Colonic mucosa (tissue), 4 donors: ENCODE results near the gene CMTM7. TPM values are rescaled to one million over a fixed set of nuclear protein-coding genes. Genes with fewer than 3 reads are reported as not detected.

Source experiments
- DNase-seq: peaks from one replicate; pipeline ENCODE4 v3.0.0-alpha.2; 2020
- H3K27ac ChIP-seq: fragments of 200-600 bp; one replicate; pipeline ENCODE4 v1.8.0; 2021
- H3K27me3 ChIP-seq: fragments of 200-600 bp; one replicate; pipeline ENCODE4 v1.8.0; 2021
- H3K36me3 ChIP-seq: fragments of 200-600 bp; one replicate; pipeline ENCODE4 v1.8.0; 2021
- H3K4me1 ChIP-seq: fragments of 200-600 bp; one replicate; pipeline ENCODE4 v1.8.0; 2021; ENCODE audit warnings: mild to moderate bottlenecking
- H3K4me3 ChIP-seq: fragments of 200-600 bp; one replicate; pipeline ENCODE4 v1.8.0; 2021
- H3K9ac ChIP-seq, 2 donors: one replicate each; pipeline ENCODE4 v1.7.0; 2013; ENCODE audit warnings: control low read depth in 2 of 2, low read depth in 2 of 2, low read length in 2 of 2
- H3K9me3 ChIP-seq: fragments of 200-600 bp; one replicate; pipeline ENCODE4 v1.8.0; 2021
- CTCF ChIP-seq: fragments of 200-600 bp; IDR thresholded peaks from one replicate; pipeline ENCODE4 v1.8.0; 2022; ENCODE audit warnings: antibody characterized with exemption, mild to moderate bottlenecking
- intact Hi-C: fragments of 100-400 bp; cut with DNase I; formaldehyde crosslinking; loops from one replicate; pipeline ENCODE4 v1.14.1; 2022
- total RNA-seq, 2 donors: library from RNA; stranded (reverse); fragmentation: NEBNext Ultra II Directional in 1 of 2; extraction: Animal tissue kit (Norgen Biotek cat#: 25700) in 1 of 2; gene quantifications; one replicate each; pipeline ENCODE4 v1.2.1, GENCODE V29; 2021
- donor health status: healthy.
- donor health status: DM: no; HTN: no; CAD: no.
- donor health status: DM: no; HTN: no; CAD: no.

Gene CMTM7
- total RNA-seq, 2 donors from 2014 or later, result 5.8 to 5.9 TPM

GRCh38 chr3:32484436-32484835, 92.8 kb downstream of the CMTM7 start:
- DNase-seq, result no peak
- Histone ChIP-seq H3K9ac (no peak overlapping the region), H3K4me3 (no peak overlapping the region), H3K27me3 (no peaks in the 10 kb centered on the region), H3K4me1 (no peaks in the 10 kb centered on the region), H3K9me3 (no peaks in the 10 kb centered on the region), H3K27ac (no peak overlapping the region), H3K36me3 (no peaks in the 10 kb centered on the region)
- no peak for TF ChIP-seq CTCF
- intact Hi-C loops, result no loop called here

GRCh38 chr3:32487781-32488473, 96.3 kb downstream of the CMTM7 start:
- intact Hi-C loops, result no loop called here
- no peak for DNase-seq
- no peaks in the 10 kb centered on the region for H3K36me3 ChIP-seq

GRCh38 chr3:32488474-32489008, 96.9 kb downstream of the CMTM7 start:
- Histone ChIP-seq H3K36me3 (no peaks in the 10 kb centered on the region), H3K27me3 (no peaks in the 10 kb centered on the region), H3K9me3 (no peaks in the 10 kb centered on the region), H3K4me3 (no peak overlapping the region), H3K4me1 (peaks cover 3% of the 10 kb centered on the region), H3K27ac (no peak overlapping the region), H3K9ac (no peak overlapping the region)
- TF ChIP-seq CTCF, result no peak
- intact Hi-C loops, result no loop called here
- DNase-seq, result no peak

More at GRCh38 chr3:32487781-32488473, 96.3 kb downstream of the CMTM7 start:
- H3K27ac ChIP-seq, result no peak overlapping the region
- no peak for TF ChIP-seq CTCF
- no peaks in the 10 kb centered on the region for H3K9me3 ChIP-seq
- H3K9ac ChIP-seq, result no peak overlapping the region
- no peak overlapping the region for H3K4me3 ChIP-seq
- no peaks in the 10 kb centered on the region for H3K27me3 ChIP-seq
- no peaks in the 10 kb centered on the region for H3K4me1 ChIP-seq

- no peak for TF ChIP-seq CTCF
- H3K36me3 ChIP-seq, result no peaks in the 10 kb centered on the region
- DNase-seq, result no peak
- H3K27me3 ChIP-seq, result no peaks in the 10 kb centered on the region
- H3K4me1 ChIP-seq, result peaks cover 7% of the 10 kb centered on the region
- H3K27ac ChIP-seq, result no peak overlapping the region
- no peaks in the 10 kb centered on the region for H3K9me3 ChIP-seq
- intact Hi-C loops, result no loop called here
- H3K9ac ChIP-seq, result no peak overlapping the region
- no peak overlapping the region for H3K4me3 ChIP-seq
Measured at GRCh38 chr3:32492684-32493436, 101.2 kb downstream of the CMTM7 start.

- H3K9me3 ChIP-seq, result no peaks in the 10 kb centered on the region
- H3K9ac ChIP-seq, result no peak overlapping the region
- no peak overlapping the region for H3K27ac ChIP-seq
- no peaks in the 10 kb centered on the region for H3K27me3 ChIP-seq
- peaks cover 7% of the 10 kb centered on the region for H3K4me1 ChIP-seq
- no peak for DNase-seq
- intact Hi-C loops, result no loop called here
- TF ChIP-seq CTCF, result no peak
- H3K4me3 ChIP-seq, result no peak overlapping the region
- no peaks in the 10 kb centered on the region for H3K36me3 ChIP-seq
Measured at GRCh38 chr3:32493437-32494414, 102.1 kb downstream of the CMTM7 start.
